HG03175 (cell line): ENCODE results near the gene MAMLD1.

ENCODE experiments used
- ATAC-seq: cut with Tn5 transposase; IDR thresholded peaks from one replicate; pipeline ENCODE4 v1.9.1; 2021; ENCODE audit warnings: mild to moderate bottlenecking, moderate library complexity; ENCODE audit not compliant: unreplicated experiment

MAMLD1 gene

GRCh38 chrX:150526692-150527091 is 163.6 kb downstream of the MAMLD1 start:
- ATAC-seq, result no peak

GRCh38 chrX:150527108-150527507 is 164.0 kb downstream of the MAMLD1 start:
- no peak for ATAC-seq

GRCh38 chrX:150529587-150529986 is 166.5 kb downstream of the MAMLD1 start:
- ATAC-seq, result no peak

- no peak for ATAC-seq
Measured at GRCh38 chrX:150530821-150531220, 167.7 kb downstream of the MAMLD1 start.

- ATAC-seq, result no peak
Measured at GRCh38 chrX:150531467-150531866, 168.3 kb downstream of the MAMLD1 start.

- ATAC-seq, result no peak
Measured at GRCh38 chrX:150533863-150534262, 170.7 kb downstream of the MAMLD1 start.

- no peak for ATAC-seq
Measured at GRCh38 chrX:150536455-150537116, 173.5 kb downstream of the MAMLD1 start.

- ATAC-seq, result no peak
Measured at GRCh38 chrX:150537851-150538250, 174.7 kb downstream of the MAMLD1 start.

- ATAC-seq, result no peak
Measured at GRCh38 chrX:150540965-150541364, 177.8 kb downstream of the MAMLD1 start.

GRCh38 chrX:150542846-150543229 is 179.7 kb downstream of the MAMLD1 start:
- ATAC-seq, result peak; percentile 21

- ATAC-seq, result peak; percentile 55
Measured at GRCh38 chrX:150543230-150544155, 180.4 kb downstream of the MAMLD1 start.

- ATAC-seq, result no peak
Measured at GRCh38 chrX:150544222-150544787, 181.2 kb downstream of the MAMLD1 start.

GRCh38 chrX:150544835-150545770 is 182.0 kb downstream of the MAMLD1 start:
- ATAC-seq, result no peak

- ATAC-seq, result no peak
Measured at GRCh38 chrX:150546711-150547153, 183.6 kb downstream of the MAMLD1 start.

- peak; percentile 72 for ATAC-seq
Measured at GRCh38 chrX:150547375-150548115, 184.4 kb downstream of the MAMLD1 start.

GRCh38 chrX:150548251-150548650 is 185.1 kb downstream of the MAMLD1 start:
- ATAC-seq, result no peak

- no peak for ATAC-seq
Measured at GRCh38 chrX:150548684-150549083, 185.6 kb downstream of the MAMLD1 start.

- ATAC-seq, result no peak
Measured at GRCh38 chrX:150551963-150552362, 188.8 kb downstream of the MAMLD1 start.

GRCh38 chrX:150558424-150558823 is 195.3 kb downstream of the MAMLD1 start:
- no peak for ATAC-seq
